ENCODE measurements around the gene ITGA7. TPM values are rescaled to one million over a fixed set of nuclear protein-coding genes. Genes with fewer than 3 reads are reported as not detected.

Gene ITGA7
- total RNA-seq, 4 donors from 2014 or later: 117 to 518 (median 175) TPM

DNA sequence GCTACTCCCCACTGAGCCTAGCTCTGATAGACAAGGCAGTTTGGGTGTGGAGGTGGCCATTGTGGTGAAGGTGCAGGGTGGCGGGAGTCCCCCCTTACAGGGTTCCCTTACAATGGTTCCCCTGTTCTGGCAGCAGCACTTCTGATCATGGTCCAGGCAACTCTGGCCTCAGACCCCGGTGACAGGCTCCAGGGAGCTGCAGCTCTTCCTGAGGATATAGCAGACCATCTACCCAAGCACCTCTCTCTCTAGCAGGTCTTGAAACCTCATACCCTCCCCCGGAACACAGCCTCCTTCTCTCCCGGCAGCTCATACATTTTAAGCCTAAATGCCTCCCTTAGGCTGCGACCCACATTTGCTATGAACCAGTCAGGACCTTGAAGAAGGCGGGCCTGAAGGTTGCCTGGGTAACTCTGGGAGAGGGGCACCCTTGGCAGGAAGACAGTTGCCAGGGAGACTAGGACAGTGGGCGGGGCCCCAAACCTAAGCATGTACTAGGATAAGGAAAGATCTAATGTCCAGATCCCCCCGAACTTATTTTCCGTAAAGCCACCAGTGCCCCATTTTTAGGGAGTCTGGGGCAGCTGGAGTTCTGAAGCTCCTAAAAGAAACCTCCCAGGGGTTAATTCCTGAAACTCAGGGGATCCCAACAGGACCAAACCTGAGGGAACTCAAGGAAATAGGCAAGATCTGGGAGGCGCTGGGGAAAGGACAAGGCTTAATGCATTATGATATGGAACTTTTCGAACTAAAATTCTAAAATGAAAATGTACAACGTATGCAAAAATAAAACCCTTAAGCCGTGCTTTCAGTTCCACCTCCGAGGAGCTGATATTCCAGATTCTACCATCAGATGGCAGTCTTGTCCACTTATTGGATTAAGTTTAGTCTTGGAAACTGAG is 30.7 kb upstream of the ITGA7 start:
- TF ChIP-seq, protein P1, sequence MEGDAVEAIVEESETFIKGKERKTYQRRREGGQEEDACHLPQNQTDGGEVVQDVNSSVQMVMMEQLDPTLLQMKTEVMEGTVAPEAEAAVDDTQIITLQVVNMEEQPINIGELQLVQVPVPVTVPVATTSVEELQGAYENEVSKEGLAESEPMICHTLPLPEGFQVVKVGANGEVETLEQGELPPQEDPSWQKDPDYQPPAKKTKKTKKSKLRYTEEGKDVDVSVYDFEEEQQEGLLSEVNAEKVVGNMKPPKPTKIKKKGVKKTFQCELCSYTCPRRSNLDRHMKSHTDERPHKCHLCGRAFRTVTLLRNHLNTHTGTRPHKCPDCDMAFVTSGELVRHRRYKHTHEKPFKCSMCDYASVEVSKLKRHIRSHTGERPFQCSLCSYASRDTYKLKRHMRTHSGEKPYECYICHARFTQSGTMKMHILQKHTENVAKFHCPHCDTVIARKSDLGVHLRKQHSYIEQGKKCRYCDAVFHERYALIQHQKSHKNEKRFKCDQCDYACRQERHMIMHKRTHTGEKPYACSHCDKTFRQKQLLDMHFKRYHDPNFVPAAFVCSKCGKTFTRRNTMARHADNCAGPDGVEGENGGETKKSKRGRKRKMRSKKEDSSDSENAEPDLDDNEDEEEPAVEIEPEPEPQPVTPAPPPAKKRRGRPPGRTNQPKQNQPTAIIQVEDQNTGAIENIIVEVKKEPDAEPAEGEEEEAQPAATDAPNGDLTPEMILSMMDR (IDR thresholded peaks at IDR 0.05; ENCODE audit: low read depth): no peak

DNA sequence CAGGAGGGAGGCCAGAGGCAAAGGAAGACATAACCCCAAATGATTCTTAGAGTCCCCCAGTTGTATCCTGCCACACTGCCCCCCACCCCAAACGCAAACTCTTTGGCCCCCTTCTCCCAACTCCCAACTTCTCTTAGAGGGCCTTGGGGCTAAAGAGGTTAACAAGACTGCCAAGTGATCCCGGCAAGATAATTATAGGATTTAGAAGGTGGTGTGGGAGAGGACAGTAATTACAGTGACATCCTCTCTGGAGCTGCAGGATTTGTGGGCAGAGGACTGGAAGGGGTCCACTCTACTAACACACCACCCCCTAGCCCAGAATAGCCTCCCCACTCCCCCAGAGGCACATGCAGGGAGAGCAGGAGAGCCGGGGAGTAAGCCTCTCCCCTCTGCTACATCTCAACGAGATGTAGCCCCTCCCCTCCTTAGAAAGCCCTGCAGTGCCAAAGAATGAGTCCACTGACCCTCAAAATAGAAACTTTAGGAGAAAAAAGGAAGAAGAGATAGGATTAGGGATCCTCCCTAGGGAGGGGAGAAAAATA is 29.9 kb upstream of the ITGA7 start:
- TF ChIP-seq, protein P1 (IDR thresholded peaks at IDR 0.05; ENCODE audit: low read depth): no peak

DNA sequence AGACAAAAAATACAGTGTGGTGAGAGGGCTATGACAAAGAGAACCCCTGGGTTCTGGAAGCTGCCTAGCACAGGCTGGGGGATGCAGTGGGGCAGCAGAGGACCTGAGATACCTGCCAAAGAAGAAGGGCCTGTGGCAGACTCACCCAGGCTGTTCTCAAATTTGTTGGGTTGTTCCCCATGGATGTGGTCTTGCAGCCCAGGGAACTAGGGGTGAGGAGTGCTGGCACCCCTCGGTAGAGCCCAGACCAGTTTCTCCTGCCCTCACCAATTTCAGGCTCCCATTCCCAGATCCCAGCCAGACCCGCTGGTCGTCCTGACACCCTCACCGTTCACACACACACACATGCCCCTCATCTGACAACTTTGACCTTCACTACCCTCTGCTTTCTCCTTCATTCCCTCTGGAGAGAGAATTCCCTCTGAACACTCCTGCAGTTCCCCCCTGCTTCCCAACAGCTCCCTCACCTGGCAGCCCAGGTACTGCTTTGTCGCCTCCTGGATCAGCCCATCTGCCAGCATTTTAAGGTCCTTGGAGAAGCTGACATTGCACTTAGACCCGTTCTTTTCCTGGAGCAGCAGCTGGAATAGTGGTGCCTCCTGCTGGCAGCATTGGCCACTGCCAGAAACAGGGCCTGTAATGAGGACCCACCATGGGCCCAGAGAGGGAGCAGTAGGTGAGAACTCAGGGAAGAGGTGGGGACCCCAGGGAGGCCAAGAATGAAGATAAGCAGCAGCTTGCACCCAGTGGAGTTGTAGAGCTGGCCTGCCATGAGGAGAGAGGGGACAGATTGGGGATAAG is 29.3 kb upstream of the ITGA7 start:
- TF ChIP-seq, protein P1 (IDR thresholded peaks at IDR 0.05; ENCODE audit: low read depth): no peak

DNA sequence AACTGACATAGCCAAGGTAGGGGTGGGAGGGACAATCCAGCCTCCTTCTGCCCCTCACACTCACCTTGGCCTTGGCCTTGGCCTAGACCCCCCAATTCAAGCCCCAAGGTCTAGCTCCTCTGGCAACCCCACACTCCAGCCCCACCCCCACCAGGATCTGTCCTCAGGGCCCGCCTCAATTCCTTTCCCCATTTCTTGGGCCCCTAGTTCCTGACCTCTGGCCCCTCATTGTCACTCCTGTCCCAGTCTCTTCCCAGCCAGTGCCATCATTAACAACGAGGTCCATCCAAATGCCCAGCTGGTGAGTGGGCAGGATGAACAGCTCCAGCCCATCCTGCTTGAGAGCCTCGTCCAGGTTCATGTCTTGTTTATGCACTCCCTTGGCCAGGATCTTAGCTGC is 28.4 kb upstream of the ITGA7 start:
- TF ChIP-seq, protein P1 (IDR thresholded peaks at IDR 0.05; ENCODE audit: low read depth): no peak

DNA sequence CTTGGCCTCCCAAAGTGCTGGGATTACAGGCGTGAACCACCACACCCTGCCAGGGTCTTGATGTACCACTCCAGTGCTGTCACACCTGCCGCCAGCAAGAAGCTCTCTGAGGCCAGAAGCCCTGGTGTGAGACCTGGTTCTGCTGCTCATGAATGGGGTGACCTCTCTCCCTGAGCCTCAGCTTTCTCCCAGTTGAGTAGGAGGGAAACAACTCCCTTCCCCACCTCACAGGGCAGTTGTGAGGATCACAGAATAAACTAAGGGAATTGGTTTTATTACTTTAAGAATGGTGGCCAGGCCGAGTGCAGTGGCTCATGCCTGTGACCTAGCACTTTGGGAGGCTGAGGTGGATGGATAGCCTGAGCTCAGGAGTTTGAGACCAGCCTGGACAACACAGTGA is 26.9 kb upstream of the ITGA7 start:
- TF ChIP-seq, protein P1 (IDR thresholded peaks at IDR 0.05; ENCODE audit: low read depth): no peak

DNA sequence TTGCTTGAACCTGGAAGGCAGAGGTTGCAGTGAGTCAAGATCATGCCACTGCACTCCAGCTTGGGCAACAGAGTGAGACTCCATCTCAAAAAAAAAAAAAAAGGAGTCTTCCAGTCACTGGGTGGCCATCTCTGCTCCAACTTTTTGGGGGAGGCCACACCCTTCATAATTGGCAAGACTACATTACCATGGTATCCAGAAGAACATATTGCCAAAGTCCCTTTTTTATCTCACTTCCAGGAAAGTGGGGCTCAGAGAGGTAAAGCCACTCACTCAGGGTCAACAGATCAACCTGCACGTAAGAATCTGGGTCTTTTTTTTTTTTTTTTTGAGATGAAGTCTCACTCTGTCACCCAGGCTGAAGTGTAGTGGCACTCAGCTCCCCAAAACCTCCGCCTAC is 26.2 kb upstream of the ITGA7 start:
- TF ChIP-seq, protein P1 (IDR thresholded peaks at IDR 0.05; ENCODE audit: low read depth): no peak

Measured in subcutaneous adipose tissue (tissue), 4 donors.